ENCODE measurements around the gene C16orf82.

- no peak for TF ChIP-seq GATA3 (IDR thresholded peaks at IDR 0.05; ENCODE audit: low read depth, low read length)
- no peak for TF ChIP-seq GATA2 (IDR thresholded peaks at IDR 0.05; ENCODE audit: low read depth, low read length)
These were observed 31.8 kb downstream of the C16orf82 start for GRCh38 chr16:27098366-27099049.

Measured in SH-SY5Y (cell line).